Peyer's patch (tissue), 4 donors: ENCODE results near the gene PGAM5. TPM values are rescaled to one million over a fixed set of nuclear protein-coding genes. Genes with fewer than 3 reads are reported as not detected.

Experiments
- DNase-seq, 3 donors: peaks; one replicate each; pipeline ENCODE4 v3.0.0-alpha.2; 2017 to 2019
- H3K27ac ChIP-seq, 4 donors: fragments of 200-600 bp; sonication (generic); one replicate each; pipeline ENCODE4 v1.5.1; 2016 to 2019
- H3K27me3 ChIP-seq, 2 donors: fragments of 200-600 bp; sonication (generic); one replicate each; pipeline ENCODE4 v1.5.1; 2019
- H3K36me3 ChIP-seq, 3 donors: fragments of 200-600 bp; sonication (generic); one replicate each; pipeline ENCODE4 v1.5.1; 2016 to 2019
- H3K4me1 ChIP-seq, 4 donors: fragments of 200-600 bp; sonication (generic); one replicate each; pipeline ENCODE4 v1.5.1; 2016 to 2019
- H3K4me3 ChIP-seq, 4 donors: fragments of 200-600 bp; sonication (generic); 1 replicate in 3 of 4; 2 replicates in 1 of 4; pipeline ENCODE4 v1.5.1; 2016 to 2019; ENCODE audit warnings: mild to moderate bottlenecking in 1 of 4
- H3K9me3 ChIP-seq, 4 donors: fragments of 200-600 bp; sonication (generic); one replicate each; pipeline ENCODE4 v1.5.1; 2016 to 2019; ENCODE audit warnings: mild to moderate bottlenecking in 1 of 4
- POLR2A ChIP-seq, 2 donors: fragments of 450-650 bp; IDR thresholded peaks; one replicate each; pipeline ENCODE4 v1.5.1; 2017; ENCODE audit warnings: antibody characterized with exemption in 2 of 2, mild to moderate bottlenecking in 2 of 2, moderate library complexity in 2 of 2
- total RNA-seq, 4 donors: library from RNA; depleted of rRNA; stranded (reverse); fragments of >200 nt; gene quantifications; one replicate each; pipeline ENCODE4 v1.1.0, GENCODE V29; 2016
- TF ChIP-seq, protein P1 (sequence below), 6 experiments: fragments of 450-650 bp in 4 of 6; fragments of 200-600 bp in 2 of 6; sonication (generic) in 1 of 6; IDR thresholded peaks; one replicate each; pipeline ENCODE4 v1.5.1; 2017 to 2019; ENCODE audit warnings: antibody characterized with exemption in 6 of 6, mild to moderate bottlenecking in 3 of 6, moderate library complexity in 1 of 6

Gene PGAM5
- total RNA-seq, 4 donors from 2014 or later, result 23.5 to 45.4 (median 29.0) TPM

DNA sequence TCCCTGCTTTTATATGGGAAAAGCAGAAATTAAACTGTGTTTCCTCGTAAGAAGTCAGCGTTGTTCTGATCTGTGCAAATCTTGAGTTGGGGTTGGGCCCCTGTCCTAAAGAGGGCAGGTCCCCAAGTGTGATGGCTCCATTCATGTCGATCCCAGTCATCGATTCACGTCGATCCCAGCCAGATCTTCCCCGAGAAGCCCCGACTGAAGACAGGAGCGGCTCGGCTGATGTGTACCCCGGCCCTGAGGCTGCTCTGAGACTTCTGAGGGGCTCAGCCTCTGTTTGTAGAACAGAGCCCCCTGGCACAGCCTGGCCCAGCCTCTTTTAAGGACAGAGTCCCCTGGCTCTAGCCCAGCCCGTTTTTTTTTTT, 9.3 kb downstream of the PGAM5 start:
- no peak overlapping the region for H3K27ac ChIP-seq
- no peak overlapping the region for H3K4me3 ChIP-seq
- DNase-seq, result no peak
- H3K36me3 ChIP-seq, result peaks cover 0 to 95% (median 0%) of the 10 kb centered on the region in 3 donors
- TF ChIP-seq, protein P1, sequence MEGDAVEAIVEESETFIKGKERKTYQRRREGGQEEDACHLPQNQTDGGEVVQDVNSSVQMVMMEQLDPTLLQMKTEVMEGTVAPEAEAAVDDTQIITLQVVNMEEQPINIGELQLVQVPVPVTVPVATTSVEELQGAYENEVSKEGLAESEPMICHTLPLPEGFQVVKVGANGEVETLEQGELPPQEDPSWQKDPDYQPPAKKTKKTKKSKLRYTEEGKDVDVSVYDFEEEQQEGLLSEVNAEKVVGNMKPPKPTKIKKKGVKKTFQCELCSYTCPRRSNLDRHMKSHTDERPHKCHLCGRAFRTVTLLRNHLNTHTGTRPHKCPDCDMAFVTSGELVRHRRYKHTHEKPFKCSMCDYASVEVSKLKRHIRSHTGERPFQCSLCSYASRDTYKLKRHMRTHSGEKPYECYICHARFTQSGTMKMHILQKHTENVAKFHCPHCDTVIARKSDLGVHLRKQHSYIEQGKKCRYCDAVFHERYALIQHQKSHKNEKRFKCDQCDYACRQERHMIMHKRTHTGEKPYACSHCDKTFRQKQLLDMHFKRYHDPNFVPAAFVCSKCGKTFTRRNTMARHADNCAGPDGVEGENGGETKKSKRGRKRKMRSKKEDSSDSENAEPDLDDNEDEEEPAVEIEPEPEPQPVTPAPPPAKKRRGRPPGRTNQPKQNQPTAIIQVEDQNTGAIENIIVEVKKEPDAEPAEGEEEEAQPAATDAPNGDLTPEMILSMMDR (IDR thresholded peaks at IDR 0.05), result no peak
- TF ChIP-seq POLR2A (IDR thresholded peaks at IDR 0.05), result no peak
- H3K27me3 ChIP-seq, result no peaks in the 10 kb centered on the region
- H3K4me1 ChIP-seq, result no peaks in the 10 kb centered on the region
- no peaks in the 10 kb centered on the region for H3K9me3 ChIP-seq

DNA sequence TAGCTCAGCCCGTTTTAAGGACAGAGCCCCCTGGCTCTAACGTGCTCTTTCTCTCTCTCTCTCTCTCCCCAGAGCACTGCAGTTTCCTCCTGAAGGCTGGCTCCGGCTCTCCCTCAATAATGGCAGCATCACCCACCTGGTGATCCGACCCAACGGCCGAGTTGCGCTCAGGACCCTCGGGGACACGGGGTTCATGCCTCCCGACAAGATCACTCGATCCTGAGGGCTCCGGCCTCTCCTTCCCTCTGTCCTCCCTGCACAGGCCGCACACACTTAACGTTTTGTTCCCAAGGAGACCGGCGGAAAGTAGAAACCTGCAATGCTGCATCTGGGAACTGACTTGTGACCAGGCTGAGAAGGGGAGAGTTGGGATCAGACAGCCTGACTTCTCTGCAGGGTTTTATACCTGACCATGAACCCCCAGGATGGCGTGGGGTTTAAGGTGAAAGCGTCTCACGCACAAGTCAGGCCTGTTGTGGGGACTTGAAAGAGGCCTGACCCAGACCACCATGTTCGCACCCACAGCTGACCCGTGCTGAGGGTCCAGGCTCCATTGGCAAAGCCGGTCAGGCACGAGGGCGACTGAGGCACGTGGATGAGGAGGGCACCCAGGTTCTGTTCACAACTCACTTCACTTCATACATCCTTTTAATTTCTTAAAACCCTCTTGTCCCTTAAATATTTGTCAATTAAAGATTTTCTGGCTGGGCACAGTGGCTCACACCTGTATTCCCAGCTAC, 10.1 kb downstream of the PGAM5 start:
- Histone ChIP-seq H3K4me1 (no peaks in the 10 kb centered on the region), H3K36me3 (peaks cover 0 to 95% (median 0%) of the 10 kb centered on the region in 3 donors), H3K27me3 (no peaks in the 10 kb centered on the region), H3K27ac (no peak overlapping the region), H3K4me3 (no peak overlapping the region), H3K9me3 (no peaks in the 10 kb centered on the region)
- no peak for DNase-seq
- TF ChIP-seq, protein P1 (IDR thresholded peaks at IDR 0.05), result no peak
- TF ChIP-seq POLR2A (IDR thresholded peaks at IDR 0.05), result no peak

DNA sequence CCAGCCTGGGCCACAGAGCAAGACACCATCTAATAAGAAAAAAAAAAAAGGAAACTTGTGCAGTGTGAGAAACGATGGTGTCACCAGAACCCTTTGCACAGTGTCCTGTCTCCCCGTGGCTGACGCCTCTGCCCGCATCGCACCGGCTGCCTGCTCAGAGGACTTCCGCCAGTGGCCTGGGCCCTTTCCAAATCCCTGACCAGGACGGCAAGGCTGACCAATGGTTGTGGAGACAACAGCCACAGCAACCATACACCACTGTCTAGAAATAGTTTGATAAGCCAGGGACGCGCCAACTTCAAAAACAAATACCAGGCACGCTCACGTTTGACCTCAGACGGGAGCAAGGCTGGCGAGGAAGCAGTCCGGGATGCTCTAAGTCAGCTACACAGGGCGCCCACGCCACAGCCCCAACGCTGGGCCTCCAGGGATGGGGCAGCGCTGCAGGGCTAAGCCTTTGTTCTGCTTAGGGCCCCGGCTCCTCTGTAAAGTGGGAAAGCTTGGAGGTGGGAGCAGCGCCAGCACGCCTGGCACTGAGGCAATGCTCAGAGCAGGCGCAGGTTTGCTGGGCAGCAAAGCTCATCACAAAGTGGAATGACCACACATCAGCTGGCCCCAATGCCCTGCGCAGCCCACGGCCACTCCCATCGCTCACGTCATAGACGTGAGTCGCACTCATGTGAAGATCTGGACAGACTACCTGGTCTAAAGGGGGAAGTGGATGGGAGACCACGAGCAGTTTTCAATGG, 12.5 kb downstream of the PGAM5 start:
- TF ChIP-seq POLR2A (IDR thresholded peaks at IDR 0.05), result no peak
- TF ChIP-seq, protein P1 (IDR thresholded peaks at IDR 0.05), result no peak
- Histone ChIP-seq H3K27me3 (no peaks in the 10 kb centered on the region), H3K4me3 (no peak overlapping the region), H3K27ac (no peak overlapping the region), H3K36me3 (peaks cover 0 to 96% (median 0%) of the 10 kb centered on the region in 3 donors), H3K4me1 (no peaks in the 10 kb centered on the region), H3K9me3 (no peaks in the 10 kb centered on the region)
- DNase-seq, result no peak

DNA sequence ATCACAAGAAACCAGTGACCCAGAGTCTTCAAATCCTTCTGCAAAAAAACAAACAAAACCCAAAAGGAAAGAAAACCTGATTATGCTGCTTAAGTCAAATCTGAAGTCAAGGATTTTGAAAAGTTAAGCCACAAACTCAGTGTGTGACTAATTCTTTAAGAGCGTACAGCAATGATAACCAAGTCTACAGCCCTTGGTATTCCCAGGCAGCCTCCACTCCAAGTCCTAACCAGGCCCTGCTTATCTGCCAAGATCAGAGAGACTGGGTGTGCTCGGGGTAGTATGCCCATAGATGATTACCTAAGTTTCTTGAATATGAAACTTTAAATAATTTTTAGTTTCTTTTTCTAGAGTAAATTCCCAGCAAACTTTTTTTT, 13.1 kb downstream of the PGAM5 start:
- no peaks in the 10 kb centered on the region for H3K9me3 ChIP-seq
- no peaks in the 10 kb centered on the region for H3K4me1 ChIP-seq
- no peak overlapping the region for H3K27ac ChIP-seq
- H3K27me3 ChIP-seq, result no peaks in the 10 kb centered on the region
- no peak for DNase-seq
- TF ChIP-seq, protein P1 (IDR thresholded peaks at IDR 0.05), result no peak
- TF ChIP-seq POLR2A (IDR thresholded peaks at IDR 0.05), result no peak
- no peak overlapping the region for H3K4me3 ChIP-seq
- H3K36me3 ChIP-seq, result peaks cover 0 to 98% (median 0%) of the 10 kb centered on the region in 3 donors

DNA sequence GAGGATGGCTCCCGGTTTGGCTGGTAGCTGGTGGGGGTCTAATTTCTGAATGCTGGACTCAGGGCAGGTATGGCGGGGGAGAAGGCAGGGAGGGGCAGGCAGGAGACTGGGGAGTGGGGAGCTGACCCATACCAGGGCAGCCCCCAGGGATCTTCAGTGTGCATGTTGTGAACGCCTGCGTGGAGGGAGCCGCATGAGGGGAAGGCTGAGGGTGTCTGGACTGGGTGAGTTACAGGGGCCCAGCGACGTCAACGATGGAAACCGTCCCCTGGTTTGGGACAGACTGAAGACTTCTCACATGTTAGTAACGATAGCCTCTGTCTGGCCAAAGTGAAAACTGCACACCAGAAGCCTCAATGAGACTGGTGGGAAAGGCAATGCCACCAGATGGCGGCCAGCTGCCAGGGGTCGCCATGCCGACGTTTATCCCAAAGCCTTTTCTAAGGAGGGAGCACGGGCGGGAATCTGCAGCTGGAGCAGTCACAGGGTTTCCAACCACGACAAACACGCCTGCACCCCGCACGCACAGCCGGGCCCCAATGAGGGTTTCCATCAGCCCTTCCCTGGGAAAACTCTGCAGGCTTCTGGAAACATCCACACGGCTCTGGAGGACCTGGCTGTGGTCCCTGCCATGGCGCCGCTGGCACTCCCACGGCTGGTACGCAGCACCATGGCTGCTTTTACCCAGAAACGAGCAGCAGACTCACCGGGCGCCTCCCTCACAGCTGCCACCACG, 14.0 kb downstream of the PGAM5 start:
- H3K27ac ChIP-seq, result no peak overlapping the region

More for the DNA sequence above, 14.0 kb downstream of the PGAM5 start:
- no peaks in the 10 kb centered on the region for H3K27me3 ChIP-seq
- DNase-seq, result no peak
- no peak overlapping the region for H3K4me3 ChIP-seq
- TF ChIP-seq, protein P1 (IDR thresholded peaks at IDR 0.05), result no peak
- TF ChIP-seq POLR2A (IDR thresholded peaks at IDR 0.05), result no peak
- H3K9me3 ChIP-seq, result no peaks in the 10 kb centered on the region
- H3K36me3 ChIP-seq, result peaks cover 0 to 95% (median 0%) of the 10 kb centered on the region in 3 donors
- no peaks in the 10 kb centered on the region for H3K4me1 ChIP-seq
